ENCODE data around the gene IL4R. TPM values are rescaled to one million over a fixed set of nuclear protein-coding genes. Genes with fewer than 3 reads are reported as not detected.

IL4R gene
- total and polyA plus RNA-seq, 2 of the 8 experiments (the other 6 are each of a cell fraction or from before 2014, with no cell fraction given) = 29.1 to 29.4 TPM

- no peak for TF ChIP-seq MAX (IDR thresholded peaks at IDR 0.05)
These were observed 50.8 kb downstream of the IL4R start (continued) for GRCh38 chr16:27364493-27365141.

Data from H1 (cell line).